GM18867 (cell line): ENCODE results near the gene SLC2A9.
A peak's percentile ranks its signal among the peaks of the same experiment; 100 is the strongest.

ENCODE experiments used
- ATAC-seq: cut with Tn5 transposase; IDR thresholded peaks from one replicate; pipeline ENCODE4 v1.9.1; 2021; ENCODE audit warnings: mild to moderate bottlenecking, moderate library complexity; ENCODE audit not compliant: unreplicated experiment

Gene SLC2A9

DNA sequence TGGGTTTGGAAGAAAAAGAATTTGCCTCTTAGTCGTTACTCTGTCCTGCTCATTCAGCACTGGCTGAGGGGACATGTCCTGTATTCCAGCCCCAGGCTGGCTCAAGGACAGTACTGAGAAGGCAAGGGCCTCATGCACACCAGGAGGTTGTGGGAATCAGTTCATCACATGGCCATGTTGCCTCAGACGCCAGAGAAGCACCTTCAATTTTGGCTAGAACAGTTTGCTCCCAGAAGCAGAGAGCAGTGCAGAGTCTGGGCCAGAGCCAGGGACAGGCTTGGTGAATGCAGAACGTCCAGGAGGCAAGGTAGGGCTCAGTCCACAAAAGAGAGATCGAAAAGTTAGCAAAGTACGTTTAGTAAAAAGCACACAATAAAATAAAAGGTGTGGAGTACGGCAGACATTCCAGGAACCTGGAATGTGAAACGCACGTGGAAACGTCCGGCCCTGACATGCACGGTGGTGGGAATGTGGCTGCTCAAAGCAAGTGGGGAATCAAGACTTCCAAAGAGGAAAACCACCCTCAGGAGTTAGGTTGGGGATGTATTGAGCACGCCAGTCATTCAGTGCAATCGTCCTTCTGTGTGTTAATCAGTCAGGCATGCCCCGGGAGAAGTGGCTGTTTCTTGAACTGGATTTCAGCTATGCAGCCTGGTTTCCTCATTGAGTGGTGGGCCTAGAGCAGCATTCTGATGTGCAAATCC is 1.2 kb upstream of the SLC2A9 start:
- no peak for ATAC-seq

DNA sequence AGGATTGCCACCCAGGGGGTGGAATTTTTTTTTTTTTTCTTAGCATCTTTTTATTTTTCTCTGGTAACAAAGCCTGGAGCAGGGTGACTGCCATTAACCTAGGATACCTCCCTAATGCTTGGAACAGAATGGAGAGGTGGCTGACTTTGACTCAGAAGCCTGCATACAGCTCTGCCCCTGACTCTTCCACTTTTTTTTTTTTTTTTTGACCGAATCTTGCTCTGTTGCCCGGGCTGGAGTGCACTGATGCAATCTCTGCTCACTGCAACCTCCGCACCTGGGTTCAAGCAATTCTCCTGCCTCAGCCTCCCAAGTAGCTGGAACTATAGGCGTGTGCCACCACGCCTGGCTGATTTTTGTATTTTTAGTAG is 341 bp upstream of the SLC2A9 start:
- ATAC-seq, result no peak

DNA sequence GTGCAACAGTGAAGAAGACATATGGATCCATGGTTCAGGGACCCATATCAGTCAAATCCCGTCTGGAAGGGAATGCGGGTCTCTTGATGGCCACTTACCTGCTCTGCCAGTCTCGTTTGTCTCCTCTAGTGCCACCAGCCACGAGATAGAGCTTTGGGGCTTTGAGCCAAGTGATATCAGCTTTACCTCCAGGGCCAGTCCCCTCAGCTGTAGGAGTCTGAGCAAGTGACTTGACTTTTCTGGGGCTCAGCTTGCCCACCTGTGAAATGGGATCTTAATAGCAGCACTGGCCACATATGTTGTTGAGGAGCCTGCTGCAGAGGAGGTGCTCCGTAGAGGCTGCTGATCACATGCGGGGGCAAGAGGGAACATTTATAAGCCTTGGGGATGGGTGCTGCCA is 1.2 kb downstream of the SLC2A9 start:
- ATAC-seq, result no peak

DNA sequence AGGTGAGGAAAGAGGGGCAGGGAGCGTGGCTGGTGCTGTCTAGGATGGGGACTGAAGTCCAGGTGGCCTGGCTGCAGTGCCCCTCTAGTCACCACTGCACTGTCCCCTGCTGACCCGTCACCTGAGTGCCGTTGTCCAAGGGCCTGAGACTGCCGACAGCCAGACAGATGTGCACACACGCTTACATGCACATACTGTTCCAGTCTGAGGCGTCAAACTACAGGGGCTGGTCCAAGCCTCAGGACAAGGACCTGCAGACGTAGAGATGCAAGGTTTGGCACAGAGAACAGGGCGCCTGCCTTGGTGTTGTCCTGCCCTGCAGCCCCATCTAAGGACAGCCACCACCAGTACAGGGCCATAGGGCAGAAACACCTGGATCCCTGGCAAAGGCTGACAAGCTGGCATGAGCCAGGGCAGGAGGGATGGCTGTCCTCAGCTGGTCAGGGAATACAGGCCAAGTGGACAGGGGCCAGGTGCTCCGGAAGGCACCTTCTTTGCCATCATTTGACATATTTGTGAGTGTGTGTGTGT is 1.7 kb downstream of the SLC2A9 start:
- no peak for ATAC-seq

DNA sequence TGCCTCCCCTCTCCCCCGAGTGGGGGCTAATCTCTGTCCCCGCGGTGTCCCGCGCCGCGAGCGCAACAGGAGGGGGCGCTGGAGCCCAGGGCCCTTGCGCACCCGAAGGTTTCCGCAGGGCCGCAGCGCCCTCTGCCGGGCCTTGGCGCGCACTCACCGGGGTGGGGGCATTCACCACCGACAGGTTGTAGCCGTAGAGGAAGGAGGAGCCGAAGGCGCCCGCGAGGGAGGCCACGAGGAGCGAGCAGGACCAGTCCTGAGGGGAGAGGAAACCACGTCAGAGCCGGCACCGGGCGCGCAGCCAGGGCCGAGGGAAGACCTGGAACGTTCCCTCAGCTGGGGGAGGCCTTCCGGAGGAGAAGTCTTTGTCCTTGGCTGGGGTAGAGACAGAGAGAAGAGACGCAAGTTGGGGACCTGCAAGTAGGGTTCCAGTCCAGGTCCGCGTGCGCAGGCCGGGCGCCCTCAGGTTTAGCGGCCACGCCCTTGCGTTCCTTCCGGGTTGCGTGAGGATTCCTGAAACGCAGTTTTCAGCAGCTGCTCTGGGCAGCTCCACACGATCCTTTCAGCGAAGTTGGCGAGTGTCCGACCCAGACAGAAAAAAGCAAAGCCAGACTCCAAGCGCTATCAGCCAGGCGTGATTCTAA is 2.4 kb downstream of the SLC2A9 start:
- peak; percentile 98 for ATAC-seq

DNA sequence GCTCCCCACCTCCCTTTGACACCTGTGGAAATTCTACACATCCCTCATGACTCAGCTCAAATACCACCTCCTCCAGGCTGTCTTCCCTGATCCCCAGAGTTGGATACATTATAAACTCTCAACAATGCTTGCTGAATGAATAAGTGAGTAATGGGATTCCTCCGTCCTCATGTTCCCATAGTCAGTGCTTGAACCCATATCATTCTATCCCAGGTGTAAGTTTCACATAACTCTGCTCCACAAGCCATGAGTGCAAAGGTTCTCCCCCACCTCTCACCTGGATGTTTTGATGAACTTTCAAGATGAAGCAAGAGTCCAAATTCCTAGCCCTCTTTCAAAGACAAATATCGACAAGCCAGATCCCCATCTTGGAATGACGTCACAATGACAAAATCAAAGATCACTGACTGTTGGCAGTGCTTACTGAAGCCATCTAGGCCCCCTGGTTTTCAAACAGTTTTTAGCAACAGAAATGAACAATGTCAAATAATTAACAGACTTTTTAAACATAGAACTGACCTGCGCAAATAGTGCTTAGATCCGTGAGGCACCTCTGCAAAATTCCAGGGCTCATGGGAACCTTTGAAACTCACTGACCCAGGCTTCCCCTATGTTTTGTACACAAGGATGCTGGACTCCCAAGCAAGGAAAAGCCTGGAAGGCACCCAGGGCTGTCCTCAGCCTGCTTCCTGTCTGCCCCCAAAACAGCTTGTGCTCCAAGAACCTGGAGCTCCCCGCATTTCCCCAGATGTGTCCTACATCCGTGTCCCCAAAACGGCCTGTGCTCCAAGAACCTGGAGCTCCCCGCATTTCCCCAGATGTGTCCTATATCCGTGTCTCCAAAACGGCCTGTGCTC is 4.0 kb downstream of the SLC2A9 start:
- ATAC-seq, result no peak

DNA sequence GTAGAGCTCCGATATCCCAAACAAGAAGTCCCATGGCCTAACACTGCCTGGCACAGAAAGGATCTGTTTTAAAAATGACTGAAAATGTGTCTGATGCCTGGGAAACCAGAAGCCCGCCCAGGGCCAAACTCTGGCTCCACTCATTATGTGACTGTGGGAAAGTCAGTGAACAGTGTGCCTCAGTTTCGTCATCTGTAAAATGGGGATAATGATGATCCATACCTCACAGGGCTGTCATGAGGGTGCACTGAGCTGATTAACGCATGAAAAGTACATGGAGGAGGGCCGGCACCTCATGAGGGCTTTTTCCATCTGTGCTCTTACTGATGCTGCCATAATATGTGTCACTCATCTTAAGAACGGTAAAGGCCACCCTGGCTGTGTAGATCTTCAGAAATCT is 5.1 kb downstream of the SLC2A9 start:
- ATAC-seq, result no peak

DNA sequence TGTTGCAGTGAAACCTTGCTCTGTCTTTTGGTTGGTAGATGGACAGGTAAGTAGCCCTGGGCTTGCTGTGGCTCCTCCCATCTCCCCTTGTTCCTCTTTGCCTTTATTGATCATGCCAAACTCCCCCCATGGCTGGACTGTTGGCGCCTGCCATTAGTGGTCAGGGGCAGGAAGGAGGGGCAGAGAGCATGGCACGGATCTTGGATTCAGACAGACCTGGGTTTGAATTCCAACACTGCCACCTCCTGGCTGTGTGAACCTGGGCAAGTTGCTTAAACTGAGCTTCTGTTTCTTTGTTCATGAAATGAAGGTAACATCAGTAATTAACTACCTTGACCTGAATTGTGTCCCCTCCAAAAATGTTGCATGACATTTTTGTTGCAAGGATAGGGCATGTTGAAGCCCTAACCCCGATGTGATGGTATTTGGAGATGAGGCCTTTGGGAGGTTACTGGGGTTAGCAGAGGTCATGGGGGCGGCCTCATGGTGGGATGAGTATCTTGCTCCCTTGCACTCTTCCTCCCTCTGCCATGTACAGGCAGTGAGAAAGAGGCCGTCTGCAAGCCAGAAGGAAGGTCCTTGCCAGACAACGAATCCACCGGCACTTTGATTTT is 6.0 kb downstream of the SLC2A9 start:
- ATAC-seq, result peak; percentile 21

DNA sequence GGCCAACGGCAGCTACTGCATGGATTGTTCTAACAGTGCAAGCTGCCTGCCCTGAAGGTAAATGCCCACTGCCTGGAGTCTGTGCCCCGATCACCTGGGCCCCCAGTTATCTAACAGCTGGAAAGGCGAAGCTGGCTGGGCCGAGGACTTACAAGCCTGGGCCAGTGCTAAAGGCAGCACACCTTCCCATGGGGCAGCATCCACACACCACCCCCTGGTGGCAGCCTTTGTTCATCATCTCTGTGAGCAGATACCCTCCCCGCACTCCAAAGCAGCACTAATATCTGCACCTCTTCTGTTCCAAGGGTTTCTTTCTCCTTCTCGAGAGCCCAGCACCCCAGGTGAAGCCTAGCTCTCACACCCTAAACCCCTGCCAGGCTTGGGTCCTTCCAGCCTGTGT is 7.6 kb downstream of the SLC2A9 start:
- ATAC-seq, result peak; percentile 77

DNA sequence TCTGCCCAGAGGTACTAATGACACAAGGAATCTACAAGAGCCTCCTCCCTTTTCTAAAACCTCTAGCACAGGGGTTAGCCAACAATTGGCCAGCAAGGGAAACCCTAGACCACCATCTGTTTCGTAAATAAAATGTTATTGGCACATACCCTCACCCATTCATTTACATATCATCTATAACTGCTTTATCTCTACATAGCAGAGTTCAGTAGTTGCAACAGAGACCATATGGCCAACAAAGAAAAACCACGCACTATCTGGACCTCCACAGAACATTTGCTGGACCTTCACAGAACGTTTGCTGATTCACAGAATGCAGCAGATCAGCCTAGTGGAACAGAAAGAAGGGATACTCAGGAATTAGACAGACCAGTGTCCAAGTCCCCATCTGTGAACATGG is 9.4 kb downstream of the SLC2A9 start:
- no peak for ATAC-seq

DNA sequence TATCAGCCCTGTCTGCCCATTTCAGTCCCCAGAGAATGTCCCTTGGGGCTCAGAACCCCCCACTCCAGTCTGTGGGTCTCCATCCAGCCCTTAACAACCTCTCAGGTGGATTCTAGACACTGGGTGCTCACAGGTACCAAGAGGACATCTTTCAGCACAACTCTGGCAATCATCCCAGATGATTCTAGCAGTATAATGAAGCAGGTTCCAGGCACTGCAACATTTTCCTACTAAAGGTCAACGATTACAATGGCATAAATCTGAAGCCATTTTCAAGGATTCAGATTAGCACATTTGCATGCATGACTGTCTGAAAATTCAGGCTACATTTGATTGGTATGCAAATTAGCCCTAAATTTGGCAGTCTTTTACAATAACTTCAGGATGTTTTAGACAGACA is 10.0 kb downstream of the SLC2A9 start:
- ATAC-seq, result no peak

DNA sequence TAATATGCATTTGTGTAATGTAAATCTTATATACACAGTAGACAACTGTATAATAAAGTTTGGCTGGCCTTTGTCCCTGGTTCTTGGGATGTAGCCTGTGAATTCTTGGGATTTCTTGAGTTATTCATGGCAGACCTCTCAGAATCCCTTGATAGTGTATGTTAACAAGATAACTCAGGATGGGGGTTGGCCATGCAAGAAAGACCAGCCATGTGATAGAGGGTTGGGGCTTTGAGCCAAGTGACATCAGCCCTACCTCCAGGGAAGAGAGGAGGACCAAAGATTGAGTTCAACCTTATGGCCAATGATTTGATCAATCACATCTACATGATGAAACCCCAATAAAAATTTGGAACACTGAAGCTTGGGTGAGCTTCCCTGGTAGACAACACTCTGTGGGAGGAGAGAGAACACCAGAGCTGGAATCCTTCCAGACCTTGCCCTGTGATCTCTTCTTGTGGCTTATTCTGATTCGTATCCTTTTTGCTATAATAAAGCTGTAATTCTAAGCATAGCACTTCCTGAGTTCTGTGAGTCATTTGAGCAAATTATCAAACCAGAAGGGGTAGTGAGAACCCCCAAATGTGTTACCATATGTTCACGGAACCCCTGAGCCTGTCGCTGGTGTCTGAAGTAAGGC is 11.3 kb downstream of the SLC2A9 start:
- ATAC-seq, result no peak

DNA sequence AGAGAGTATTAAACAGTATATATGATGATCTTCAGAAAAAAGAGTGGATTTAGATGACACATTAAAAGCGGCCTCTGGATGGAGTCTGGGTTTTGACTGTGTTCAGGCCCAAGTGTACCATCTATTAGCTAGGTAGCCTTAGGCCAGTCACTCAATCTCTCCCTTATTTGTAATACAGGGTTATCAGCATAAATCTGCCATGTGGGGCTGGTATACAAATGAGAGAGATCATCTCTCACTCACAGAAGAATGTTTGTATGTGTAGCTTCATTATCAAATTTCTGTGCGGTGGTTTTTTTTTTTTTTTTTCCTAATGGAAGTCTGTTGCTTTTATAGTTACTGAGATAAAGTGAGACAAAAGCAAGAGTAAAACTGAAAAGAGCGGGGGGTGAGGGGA is 12.7 kb downstream of the SLC2A9 start:
- no peak for ATAC-seq

DNA sequence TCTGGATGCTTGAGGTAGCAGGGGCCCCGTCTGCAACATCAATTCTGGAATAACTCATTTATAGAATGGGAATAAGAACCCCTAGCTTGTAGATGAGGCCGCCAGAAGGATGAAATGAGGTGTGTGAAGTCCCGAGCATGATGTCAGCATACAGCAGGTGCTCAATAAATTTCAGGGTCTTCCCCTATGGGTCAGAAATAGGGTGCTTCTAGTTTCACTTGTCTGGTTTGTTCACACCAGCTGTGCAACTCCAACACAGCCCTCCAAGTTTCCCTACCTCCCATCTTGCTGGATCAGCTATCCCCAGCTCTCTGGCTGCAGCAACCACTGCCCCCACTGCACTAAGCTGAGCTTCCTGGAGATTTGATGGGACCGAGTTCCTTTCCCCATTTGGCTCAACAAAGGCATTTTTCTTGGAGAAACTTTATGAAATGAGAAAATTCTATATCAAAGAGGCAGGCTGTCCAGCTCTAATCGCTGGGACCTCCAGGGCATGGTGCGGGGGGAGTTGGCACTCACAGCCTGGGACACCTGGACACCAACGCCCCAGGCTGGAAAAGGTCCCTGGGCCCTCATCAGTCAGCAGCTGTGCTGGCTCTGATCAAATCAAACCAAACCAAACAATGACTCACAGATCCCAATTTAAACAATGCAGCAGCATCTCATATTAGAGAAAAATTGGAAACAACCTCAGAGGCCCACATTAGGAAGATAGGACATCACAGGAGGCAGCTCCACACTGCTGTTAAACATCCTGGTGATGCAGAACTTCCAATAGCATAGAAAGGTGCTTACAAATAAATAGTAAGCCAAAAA is 13.3 kb downstream of the SLC2A9 start:
- peak; percentile 47 for ATAC-seq

DNA sequence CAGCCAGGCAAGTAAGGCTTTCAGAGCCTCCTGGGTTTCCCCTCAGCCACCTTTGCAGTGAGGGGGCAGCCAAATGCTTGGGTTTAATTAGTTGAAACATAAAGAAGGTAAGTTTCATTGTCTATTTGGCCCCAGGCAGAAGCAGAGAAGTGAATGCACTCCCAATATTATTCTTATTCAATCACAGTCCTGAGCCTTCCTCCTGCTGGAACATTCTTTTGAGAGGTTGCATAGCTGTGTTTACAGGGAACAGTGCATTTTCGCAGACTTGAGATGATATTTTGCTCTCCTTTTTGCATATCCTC is 13.9 kb downstream of the SLC2A9 start:
- peak; percentile 37 for ATAC-seq

DNA sequence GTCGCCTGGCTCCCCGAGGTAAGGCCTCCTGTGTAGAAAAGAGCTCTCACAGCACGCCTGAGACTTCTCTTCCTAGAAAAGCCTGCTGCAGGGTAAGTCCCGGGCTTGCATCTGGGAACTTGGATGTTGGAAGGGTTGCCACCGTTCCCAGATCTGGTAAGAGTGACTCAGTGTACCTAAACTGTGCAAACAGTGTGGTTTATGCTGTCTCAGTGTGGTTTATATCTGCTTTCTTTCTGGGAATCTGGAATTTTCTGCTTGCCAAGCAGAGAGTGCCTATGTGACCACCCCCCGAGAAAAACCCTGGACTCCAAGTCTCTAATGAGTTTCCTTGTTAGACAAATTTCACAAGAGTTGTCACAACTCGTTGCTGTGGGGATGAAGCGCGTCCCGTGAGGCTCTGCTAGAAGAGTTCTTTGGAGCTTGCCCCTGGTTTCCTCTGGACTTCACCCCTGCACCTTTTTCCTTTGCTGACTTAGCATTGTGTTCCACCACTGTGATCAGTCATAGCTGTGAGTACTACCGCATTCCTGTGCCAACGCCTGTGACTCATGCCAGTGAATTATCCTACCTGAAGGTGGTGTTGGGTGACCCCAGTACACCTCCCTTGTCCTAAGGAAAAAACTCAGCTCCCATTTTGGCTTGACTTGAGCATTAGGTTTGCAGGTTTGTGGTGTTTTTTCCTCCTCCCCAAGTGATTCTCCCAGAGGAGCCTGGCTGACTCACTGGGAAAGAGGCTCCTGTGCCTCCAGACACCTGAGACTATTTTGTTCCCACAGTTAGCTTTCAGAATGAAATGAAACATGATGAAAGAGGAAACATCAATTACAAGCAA is 14.5 kb downstream of the SLC2A9 start:
- ATAC-seq, result peak; percentile 5

DNA sequence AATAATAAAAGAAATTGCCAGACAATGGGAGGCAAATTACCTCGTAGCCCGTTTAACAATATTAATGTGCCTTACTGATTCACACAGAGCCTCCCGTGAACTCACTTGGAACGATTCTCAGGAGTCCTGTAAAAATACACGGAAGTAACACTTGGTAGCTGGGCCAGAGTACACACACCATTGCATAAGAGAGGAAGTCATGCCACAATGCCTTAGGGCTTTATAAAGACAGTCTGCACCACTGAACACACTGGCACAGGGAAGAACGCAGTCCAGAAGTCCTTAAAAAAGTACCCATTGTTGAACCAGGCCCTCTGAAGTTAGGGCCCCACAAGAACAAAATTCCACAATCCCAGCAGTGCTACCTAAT is 15.1 kb downstream of the SLC2A9 start:
- ATAC-seq, result peak; percentile 41

DNA sequence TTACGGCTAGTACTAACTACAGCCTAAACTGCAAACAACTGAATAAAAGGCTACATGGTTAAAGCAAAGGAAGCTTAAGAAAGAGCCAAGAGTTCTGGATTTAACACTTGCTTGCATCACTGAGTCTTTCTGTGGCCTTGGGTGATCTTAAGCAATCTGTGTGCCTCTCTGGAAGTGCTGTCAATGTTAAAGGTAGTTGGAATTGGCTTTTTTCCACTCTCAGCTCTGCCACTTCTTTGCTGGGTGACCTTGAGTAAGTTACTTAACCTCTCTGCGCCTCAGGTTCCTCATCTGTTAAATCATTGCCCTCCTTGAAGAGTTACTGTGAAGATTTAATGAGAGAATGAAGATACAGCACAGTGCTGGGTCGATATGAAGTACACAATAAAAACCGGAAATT is 15.7 kb downstream of the SLC2A9 start:
- ATAC-seq, result no peak

DNA sequence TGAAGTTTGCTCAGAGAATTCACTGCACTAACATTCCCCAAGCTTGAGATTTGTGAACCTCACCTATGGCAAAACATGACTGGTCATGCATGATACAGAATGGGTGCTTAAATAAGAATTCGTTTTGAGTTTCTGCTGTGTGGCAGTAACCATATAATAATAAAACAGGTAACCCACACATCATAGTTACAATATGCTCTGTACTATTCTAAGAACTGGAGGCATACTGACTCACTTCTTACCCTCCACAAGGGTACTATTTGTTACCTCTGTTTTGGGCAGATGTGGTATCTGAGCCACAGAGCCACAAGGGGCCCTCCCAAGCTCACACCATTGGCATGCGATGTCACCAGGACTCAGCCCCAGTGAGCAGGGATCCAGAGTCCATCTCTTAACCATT is 17.6 kb downstream of the SLC2A9 start:
- peak; percentile 42 for ATAC-seq
